GM21390 (cell line): ENCODE measurements around the gene SDC3.

Experiments used
- ATAC-seq: cut with Tn5 transposase; IDR thresholded peaks from one replicate; pipeline ENCODE4 v1.9.1; 2021; ENCODE audit not compliant: unreplicated experiment

The SDC3 gene

GRCh38 chr1:30855686-30856259 lies 52.8 kb downstream of the SDC3 start:
- no peak for ATAC-seq

GRCh38 chr1:30853350-30853749 lies 55.2 kb downstream of the SDC3 start:
- ATAC-seq = no peak

- no peak for ATAC-seq
Observed at GRCh38 chr1:30852026-30852425, 56.5 kb downstream of the SDC3 start.

- no peak for ATAC-seq
Observed at GRCh38 chr1:30851286-30851685, 57.3 kb downstream of the SDC3 start.

GRCh38 chr1:30850607-30851006 lies 58.0 kb downstream of the SDC3 start:
- no peak for ATAC-seq

- ATAC-seq = no peak
Observed at GRCh38 chr1:30848130-30848529, 60.4 kb downstream of the SDC3 start.

GRCh38 chr1:30847358-30847972 lies 61.1 kb downstream of the SDC3 start:
- ATAC-seq = no peak

GRCh38 chr1:30846587-30846986 lies 62.0 kb downstream of the SDC3 start:
- no peak for ATAC-seq

- ATAC-seq = no peak
Observed at GRCh38 chr1:30845904-30846290, 62.7 kb downstream of the SDC3 start.

- no peak for ATAC-seq
Observed at GRCh38 chr1:30845237-30845903, 63.2 kb downstream of the SDC3 start.

GRCh38 chr1:30844631-30845030 lies 63.9 kb downstream of the SDC3 start:
- no peak for ATAC-seq

- ATAC-seq = no peak
Observed at GRCh38 chr1:30842697-30843354, 65.7 kb downstream of the SDC3 start.

- no peak for ATAC-seq
Observed at GRCh38 chr1:30840904-30841598, 67.5 kb downstream of the SDC3 start.

GRCh38 chr1:30839827-30840359 lies 68.7 kb downstream of the SDC3 start:
- ATAC-seq = no peak

GRCh38 chr1:30838996-30839395 lies 69.6 kb downstream of the SDC3 start:
- ATAC-seq = no peak

- ATAC-seq = no peak
Observed at GRCh38 chr1:30837653-30838052, 70.9 kb downstream of the SDC3 start.

GRCh38 chr1:30834253-30834652 lies 74.3 kb downstream of the SDC3 start:
- ATAC-seq = no peak

- ATAC-seq = no peak
Observed at GRCh38 chr1:30830537-30830936, 78.0 kb downstream of the SDC3 start.

- no peak for ATAC-seq
Observed at GRCh38 chr1:30829889-30830288, 78.7 kb downstream of the SDC3 start.

- no peak for ATAC-seq
Observed at GRCh38 chr1:30824736-30825429, 83.7 kb downstream of the SDC3 start.
